Neural cell (in vitro differentiated cells): ENCODE data around the gene RGS12.

Experiments
- EP300 ChIP-seq: fragments of 450-650 bp; conservative IDR thresholded peaks from 2 replicates; pipeline ENCODE4 v1.6.1; 2014; ENCODE audit warnings: antibody characterized with exemption, mild to moderate bottlenecking, moderate library complexity; ENCODE audit not compliant: poor library complexity, severe bottlenecking
- EZH2 ChIP-seq: fragments of 200-600, 300-800 bp; shearing (Covaris generic), sonication (generic); IDR thresholded peaks from 2 replicates; pipeline ENCODE4 v1.6.1; 2014; ENCODE audit warnings: antibody characterized with exemption, low read length, borderline replicate concordance, mild to moderate bottlenecking; ENCODE audit not compliant: insufficient read depth, poor library complexity, severe bottlenecking
- TAF1 ChIP-seq: IDR thresholded peaks from 2 replicates; pipeline ENCODE4 v1.6.1; 2012; ENCODE audit warnings: low read depth

- TF ChIP-seq TAF1 (no peak), EZH2 (no peak), EP300 (no peak)
These were observed 1.8 kb downstream of the RGS12 start for GRCh38 chr4:3294401-3295241.
